ENCODE measurements around the gene MRPL2.

GRCh38 chr6:43050981-43051380, 8.3 kb downstream of the MRPL2 start:
- no peak for TF ChIP-seq CTCF (IDR thresholded peaks at IDR 0.05; ENCODE audit: low read depth, low read length, poor library complexity, severe bottlenecking)
- TF ChIP-seq EZH2phosphoT487 (IDR thresholded peaks at IDR 0.05; ENCODE audit: borderline replicate concordance, low read length): no peak
